ENCODE measurements around the gene SPANXD.
"Not testable (repeated sequence)": the region's sequence is repeated elsewhere in the genome, so short reads cannot be mapped to it uniquely, and the experiment has no call there.

Gene SPANXD

GRCh38 chrX:141698639-141699038, at the start of gene SPANXD:
SPANXD (minus strand) TSS chrX:141698739; CDS start chrX:141698405, 334 bp downstream.
- DNase-seq (ENCODE audit: low spot score), result not testable (repeated sequence)

- DNase-seq (ENCODE audit: low spot score), result no peak
Measured at GRCh38 chrX:141742666-141743065, 44.1 kb upstream of the SPANXD start.

GRCh38 chrX:141736656-141737055, 38.1 kb upstream of the SPANXD start:
- no peak for DNase-seq (ENCODE audit: low spot score)

GRCh38 chrX:141733371-141733770, 34.8 kb upstream of the SPANXD start:
- no peak for DNase-seq (ENCODE audit: low spot score)

- DNase-seq (ENCODE audit: low spot score), result no peak
Measured at GRCh38 chrX:141732031-141732430, 33.5 kb upstream of the SPANXD start.

- DNase-seq (ENCODE audit: low spot score), result no peak
Measured at GRCh38 chrX:141724186-141724585, 25.6 kb upstream of the SPANXD start.

- DNase-seq (ENCODE audit: low spot score), result no peak
Measured at GRCh38 chrX:141714680-141715079, 16.1 kb upstream of the SPANXD start.

GRCh38 chrX:141701072-141701471, 2.5 kb upstream of the SPANXD start:
- DNase-seq (ENCODE audit: low spot score), result no peak

GRCh38 chrX:141673946-141674345, 24.6 kb downstream of the SPANXD start:
- no peak for DNase-seq (ENCODE audit: low spot score)

GRCh38 chrX:141669689-141670088, 28.9 kb downstream of the SPANXD start:
- DNase-seq (ENCODE audit: low spot score), result no peak

GRCh38 chrX:141668371-141668770, 30.2 kb downstream of the SPANXD start:
- DNase-seq (ENCODE audit: low spot score), result no peak

GRCh38 chrX:141662781-141663180, 35.8 kb downstream of the SPANXD start:
- DNase-seq (ENCODE audit: low spot score), result no peak

GRCh38 chrX:141652286-141652685, 46.3 kb downstream of the SPANXD start:
- no peak for DNase-seq (ENCODE audit: low spot score)
